HG03342 (cell line): Measurements from ENCODE around the gene IL9R.
"Not testable (repeated sequence)": the region's sequence is repeated elsewhere in the genome, so short reads cannot be mapped to it uniquely, and the experiment has no call there.

Experiments
- ATAC-seq: cut with Tn5 transposase; IDR thresholded peaks from one replicate; pipeline ENCODE4 v1.9.1; 2021; ENCODE audit warnings: mild to moderate bottlenecking, moderate library complexity; ENCODE audit not compliant: unreplicated experiment

IL9R gene

DNA sequence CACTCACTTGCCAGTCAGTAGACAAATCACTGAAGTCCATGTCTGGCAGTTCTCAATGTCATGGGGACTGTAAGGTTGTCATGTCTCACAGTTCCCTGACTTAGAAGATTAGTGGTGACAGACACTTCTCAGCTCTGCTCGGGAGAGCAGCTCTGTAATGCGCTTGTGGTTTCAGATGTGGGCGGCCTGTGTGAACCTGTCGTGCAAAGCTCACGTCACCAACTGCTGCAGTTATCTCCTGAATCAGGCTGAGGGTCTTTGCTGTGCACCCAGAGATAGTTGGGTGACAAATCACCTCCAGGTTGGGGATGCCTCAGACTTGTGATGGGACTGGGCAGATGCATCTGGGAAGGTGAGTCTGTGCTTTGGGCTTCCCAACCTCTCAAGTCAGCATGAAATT, at the start of gene IL9R:
IL9R (plus strand) TSS at position 261 of the 400 bp plus-strand sequence; CDS start at position 325, 64 bp downstream.
- peak; percentile 72 for ATAC-seq

DNA sequence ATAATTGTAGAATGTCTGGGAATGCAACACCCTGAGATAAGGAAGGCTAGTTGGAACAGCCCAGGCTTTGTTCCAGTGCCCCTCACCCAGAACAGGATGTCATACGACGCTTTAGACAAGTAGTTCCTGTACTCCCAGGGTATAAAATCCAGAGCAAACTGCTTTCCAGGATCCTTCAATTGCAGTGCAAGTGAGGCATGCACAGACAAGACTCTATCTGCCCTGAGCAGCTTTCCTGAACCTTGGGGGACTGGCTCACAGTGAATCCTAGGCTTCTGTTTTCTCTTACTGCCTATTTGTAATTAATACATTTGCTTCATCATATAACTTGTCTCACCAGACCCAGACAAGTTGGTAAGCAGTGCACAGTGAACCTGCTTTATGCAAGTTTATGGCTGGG, 48.4 kb upstream of the IL9R start:
- ATAC-seq, result no peak

GRCh38 chrX:155951237-155951789, 46.2 kb upstream of the IL9R start:
- ATAC-seq, result no peak

GRCh38 chrX:155953055-155953454, 44.4 kb upstream of the IL9R start:
- ATAC-seq, result no peak

GRCh38 chrX:155954793-155955192, 42.7 kb upstream of the IL9R start:
- ATAC-seq, result no peak

GRCh38 chrX:155956099-155956498, 41.4 kb upstream of the IL9R start:
- no peak for ATAC-seq

DNA sequence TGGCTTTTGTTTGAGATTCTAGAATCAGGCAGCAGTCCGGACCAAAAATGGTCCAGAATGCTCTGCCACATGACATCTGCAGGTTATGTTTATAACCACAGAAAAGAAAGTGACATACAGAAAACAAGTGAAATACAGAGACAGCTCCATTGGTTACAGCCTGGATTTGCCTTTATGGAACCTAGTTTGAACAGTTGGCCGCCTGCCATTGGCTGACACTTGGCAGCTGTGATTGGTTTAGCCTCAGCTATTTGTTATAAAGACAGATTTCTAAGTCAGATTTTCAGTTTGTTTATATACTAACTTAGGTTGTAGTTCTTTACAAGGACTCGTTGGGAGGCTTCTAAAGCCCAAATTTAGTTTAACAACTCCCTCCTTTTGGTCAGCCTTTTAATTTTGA, 40.8 kb upstream of the IL9R start:
- ATAC-seq, result no peak

GRCh38 chrX:155957843-155958242, 39.7 kb upstream of the IL9R start:
- ATAC-seq, result no peak

DNA sequence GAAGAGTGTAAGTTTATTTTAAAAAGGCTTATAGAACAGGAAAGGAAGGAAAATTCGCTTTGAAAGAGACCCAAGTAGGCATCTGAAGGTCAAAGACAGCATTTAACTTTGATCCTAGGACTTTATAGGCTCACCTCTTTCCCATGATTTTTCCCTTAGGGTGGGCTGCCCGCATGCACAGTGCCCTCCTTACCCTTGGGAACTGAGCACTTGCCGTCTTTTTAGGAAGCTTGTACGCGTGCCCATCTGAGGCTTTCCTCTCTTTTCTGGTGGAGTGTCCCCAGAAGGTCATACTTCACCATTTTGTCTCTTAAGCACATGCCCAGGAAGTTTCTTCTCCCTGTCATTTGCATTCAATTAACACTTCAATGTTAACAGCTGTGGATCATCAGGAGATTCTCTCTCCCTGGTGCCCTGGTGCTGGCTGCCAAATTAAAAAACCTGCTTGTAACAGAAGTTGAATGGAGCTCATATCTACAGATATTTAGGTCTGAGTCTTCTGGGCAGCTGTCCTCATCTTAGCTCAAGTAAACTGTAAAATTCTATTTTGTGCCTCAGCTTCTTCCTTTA, 38.4 kb upstream of the IL9R start:
- ATAC-seq, result no peak

DNA sequence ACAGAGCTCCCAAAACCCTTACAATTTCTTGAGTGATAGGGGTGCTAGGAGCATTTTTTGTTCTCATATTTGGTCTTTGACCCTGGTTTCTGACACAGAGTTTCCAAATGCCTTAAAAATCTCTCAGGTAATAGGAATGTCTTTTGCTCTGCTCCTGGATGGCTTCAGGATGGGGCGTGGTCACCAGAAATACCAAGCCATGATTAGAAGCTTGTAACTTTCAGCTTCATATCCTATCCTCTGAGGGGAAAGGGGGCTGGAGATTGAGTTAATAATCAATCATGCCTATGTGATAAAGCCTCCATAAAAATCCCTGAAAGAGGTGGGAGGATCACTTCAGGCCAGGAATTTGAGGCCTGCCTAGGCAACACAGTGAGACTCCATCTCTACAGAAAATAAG, 34.6 kb upstream of the IL9R start:
- no peak for ATAC-seq

- peak; percentile 56 for ATAC-seq
Measured at GRCh38 chrX:155966876-155967275, 30.6 kb upstream of the IL9R start.

GRCh38 chrX:155967653-155968325, 29.7 kb upstream of the IL9R start:
- no peak for ATAC-seq

DNA sequence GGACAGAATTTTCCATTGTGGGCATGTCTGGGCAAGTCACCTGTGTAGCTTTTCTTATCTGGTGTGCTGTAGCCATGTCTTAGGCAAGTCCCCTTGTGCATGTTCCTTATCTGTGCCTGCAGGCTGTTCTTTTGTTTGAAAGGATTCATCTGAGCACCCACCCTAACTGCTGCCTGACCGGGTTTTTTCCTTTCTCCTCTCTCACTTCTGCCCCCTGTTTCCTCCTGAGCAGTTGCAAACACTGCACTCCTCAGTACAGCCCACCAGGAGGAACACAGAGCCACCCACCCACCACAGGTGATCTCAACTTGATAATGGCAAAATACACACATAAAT, 29.2 kb upstream of the IL9R start:
- ATAC-seq, result no peak

GRCh38 chrX:155968791-155969190, 28.7 kb upstream of the IL9R start:
- ATAC-seq, result no peak

DNA sequence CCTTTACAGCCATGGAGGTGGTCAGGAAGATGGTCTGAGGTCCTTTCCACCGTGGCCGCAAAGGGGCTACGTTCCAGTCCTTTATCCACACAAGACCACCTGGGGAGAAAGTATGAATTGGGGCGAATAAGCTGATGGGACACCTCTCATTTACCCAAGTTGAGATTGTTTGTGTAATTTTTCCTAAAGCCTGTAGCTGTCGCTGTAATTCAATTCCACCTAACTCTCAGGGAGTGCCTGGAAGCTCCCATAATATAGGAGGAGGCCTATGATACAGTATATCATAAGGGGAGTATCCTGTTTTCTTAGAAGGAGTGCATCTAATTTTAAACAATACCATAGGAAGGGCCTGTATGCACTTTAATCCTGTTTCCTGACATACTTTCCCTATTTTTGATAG, 25.8 kb upstream of the IL9R start:
- ATAC-seq, result not testable (repeated sequence)

GRCh38 chrX:155972241-155972640, 25.3 kb upstream of the IL9R start:
- not testable (repeated sequence) for ATAC-seq

GRCh38 chrX:155983326-155983725, 14.2 kb upstream of the IL9R start:
- ATAC-seq, result no peak

- no peak for ATAC-seq
Measured at GRCh38 chrX:155985208-155985607, 12.3 kb upstream of the IL9R start.

DNA sequence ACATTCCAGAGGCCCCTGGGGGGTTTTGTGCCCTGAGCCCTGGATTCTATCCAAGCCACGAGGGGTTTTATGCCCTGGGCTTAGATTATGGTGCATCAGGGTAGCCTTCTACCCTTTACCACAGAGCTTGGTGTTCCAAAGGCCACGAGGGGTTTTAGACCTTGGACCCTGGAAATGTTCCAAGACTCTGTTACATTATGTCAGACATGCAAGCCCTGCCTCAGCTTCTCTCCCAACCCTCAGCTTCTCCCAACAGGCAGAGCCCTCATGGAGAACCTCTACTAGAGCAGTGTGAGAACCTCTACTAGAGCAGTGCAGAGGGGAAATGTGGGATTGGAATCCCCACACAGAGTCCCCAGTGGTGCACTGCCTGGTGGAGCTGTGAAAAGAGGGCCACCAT, 10.5 kb upstream of the IL9R start:
- not testable (repeated sequence) for ATAC-seq

GRCh38 chrX:155988859-155989258, 8.6 kb upstream of the IL9R start:
- no peak for ATAC-seq

- ATAC-seq, result no peak
Measured at GRCh38 chrX:155993421-155993820, 4.1 kb upstream of the IL9R start.

- ATAC-seq, result no peak
Measured at GRCh38 chrX:155995321-155995875, 2.1 kb upstream of the IL9R start.
